ENCODE results near the gene SAMD14.
"Not testable (repeated sequence)": the region's sequence is repeated elsewhere in the genome, so short reads cannot be mapped to it uniquely, and the experiment has no call there.

The SAMD14 gene

GRCh38 chr17:50075446-50076032 lies 54.4 kb downstream of the SAMD14 start:
- no peak for DNase-seq (ENCODE audit: low read depth in 2 of 2)

- DNase-seq (ENCODE audit: low read depth in 2 of 2) = no peak
These were observed 55.7 kb downstream of the SAMD14 start for GRCh38 chr17:50074227-50074626.

- DNase-seq (ENCODE audit: low read depth in 2 of 2) = no peak
These were observed 57.0 kb downstream of the SAMD14 start for GRCh38 chr17:50072925-50073324.

- no peak for DNase-seq (ENCODE audit: low read depth in 2 of 2)
These were observed 57.8 kb downstream of the SAMD14 start for GRCh38 chr17:50072130-50072529.

- no peak for DNase-seq (ENCODE audit: low read depth in 2 of 2)
These were observed 58.3 kb downstream of the SAMD14 start for GRCh38 chr17:50071692-50072091.

- DNase-seq (ENCODE audit: low read depth in 2 of 2) = no peak
These were observed 58.9 kb downstream of the SAMD14 start for GRCh38 chr17:50070908-50071680.

GRCh38 chr17:50067996-50068395 lies 62.0 kb downstream of the SAMD14 start:
- DNase-seq (ENCODE audit: low read depth in 2 of 2) = no peak

GRCh38 chr17:50066995-50067394 lies 63.0 kb downstream of the SAMD14 start:
- no peak for DNase-seq (ENCODE audit: low read depth in 2 of 2)

- DNase-seq (ENCODE audit: low read depth in 2 of 2) = no peak
These were observed 64.9 kb downstream of the SAMD14 start for GRCh38 chr17:50065056-50065455.

GRCh38 chr17:50064253-50065001 lies 65.5 kb downstream of the SAMD14 start:
- DNase-seq (ENCODE audit: low read depth in 2 of 2) = no peak

- no peak for DNase-seq (ENCODE audit: low read depth in 2 of 2)
These were observed 66.3 kb downstream of the SAMD14 start for GRCh38 chr17:50063561-50064252.

- DNase-seq (ENCODE audit: low read depth in 2 of 2) = no peak
These were observed 67.4 kb downstream of the SAMD14 start for GRCh38 chr17:50062293-50063243.

- not testable (repeated sequence) for DNase-seq (ENCODE audit: low read depth in 2 of 2)
These were observed 68.3 kb downstream of the SAMD14 start for GRCh38 chr17:50061713-50062045.

- no peak for DNase-seq (ENCODE audit: low read depth in 2 of 2)
These were observed 68.8 kb downstream of the SAMD14 start for GRCh38 chr17:50060951-50061712.
